Activated CD4-positive, alpha-beta T cell treated with anti-CD3 and anti-CD28 coated beads, Interleukin-2, Interleukin-6, amounts not matched to agents 100 ng/mL and 50 ng/mL, durations not matched to agents 16 hours and 8 hours (primary cell): ENCODE measurements around the gene MDGA2.

ENCODE experiments used
- DNase-seq: peaks from one replicate; pipeline ENCODE4 v3.0.0-alpha.2; 2020

The MDGA2 gene

DNA sequence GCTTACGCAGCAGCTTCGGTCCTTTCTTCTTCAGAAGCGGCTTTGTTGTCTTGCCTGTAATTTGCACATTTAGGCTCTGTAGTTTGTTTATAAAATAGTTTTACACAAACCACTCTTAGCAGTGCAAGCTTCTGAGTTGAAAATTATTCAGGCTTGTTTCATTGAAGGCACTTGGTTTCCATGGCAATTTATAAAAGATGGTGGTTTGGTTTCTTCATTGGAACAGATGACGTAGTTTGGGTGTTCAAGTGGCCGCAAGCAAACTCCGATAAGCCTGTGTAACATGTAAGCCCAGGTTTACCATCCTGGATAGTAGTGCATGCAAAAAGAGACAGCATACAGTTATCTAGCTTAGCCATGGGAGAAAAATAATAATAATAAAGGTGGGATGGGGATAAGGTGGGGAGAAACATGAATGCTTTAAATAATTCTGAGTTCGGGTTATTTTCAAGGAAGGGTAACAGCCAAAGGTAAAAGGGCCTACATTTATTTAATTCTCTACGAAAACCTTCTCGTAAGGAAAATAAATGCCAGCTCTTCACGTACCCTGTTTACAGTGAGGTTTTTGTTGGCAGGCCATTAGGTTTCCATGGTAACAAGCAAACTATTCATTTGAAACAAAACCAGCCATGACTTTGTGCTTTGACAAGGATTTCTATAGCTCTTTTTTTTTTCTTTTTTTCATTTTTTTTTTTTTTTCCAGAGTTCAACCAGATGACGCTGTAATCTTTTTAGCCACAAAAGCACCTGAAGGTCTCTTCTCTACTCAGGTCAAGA, 834.3 kb downstream of the MDGA2 start:
- no peak for DNase-seq

DNA sequence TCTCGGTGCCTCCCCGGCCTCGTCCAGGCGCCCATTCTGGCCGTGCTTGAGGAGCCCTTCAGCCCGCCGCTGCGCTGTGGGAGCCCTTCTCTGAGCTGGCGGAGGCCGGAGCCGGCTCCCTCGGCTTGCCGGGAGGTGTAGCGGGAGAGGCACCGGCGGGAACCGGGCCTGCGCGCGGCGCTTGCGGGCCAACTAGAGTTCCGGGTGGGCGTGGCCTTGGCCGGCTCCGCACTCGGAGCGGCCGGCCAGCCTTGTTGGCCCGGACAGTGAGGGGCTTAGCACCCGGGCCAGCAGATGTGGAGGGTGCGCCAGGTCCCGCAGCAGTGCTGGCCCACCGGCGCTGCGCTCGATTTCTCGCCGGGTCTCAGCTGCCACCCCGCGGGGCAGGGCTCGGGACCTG, 855.1 kb downstream of the MDGA2 start:
- DNase-seq: no peak

DNA sequence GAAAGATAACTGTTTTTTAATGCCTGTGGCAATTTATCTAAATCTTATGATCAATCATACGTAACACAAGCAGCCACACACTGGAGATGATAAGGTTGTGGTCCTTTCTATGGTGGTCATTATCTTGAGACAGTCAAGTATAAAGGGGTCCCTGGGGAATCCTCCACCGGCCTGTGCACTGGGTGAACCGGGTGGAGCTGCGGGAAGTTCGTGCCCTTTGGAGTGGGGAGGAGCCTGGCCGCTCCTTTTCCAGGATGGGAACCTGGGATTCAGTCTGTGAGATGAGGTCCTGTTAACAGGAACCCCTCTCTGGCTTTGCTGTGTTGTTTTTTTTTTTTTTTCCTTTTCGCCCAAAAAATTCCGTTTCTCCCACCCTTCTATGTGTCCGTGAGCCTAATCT, 856.3 kb downstream of the MDGA2 start:
- no peak for DNase-seq

DNA sequence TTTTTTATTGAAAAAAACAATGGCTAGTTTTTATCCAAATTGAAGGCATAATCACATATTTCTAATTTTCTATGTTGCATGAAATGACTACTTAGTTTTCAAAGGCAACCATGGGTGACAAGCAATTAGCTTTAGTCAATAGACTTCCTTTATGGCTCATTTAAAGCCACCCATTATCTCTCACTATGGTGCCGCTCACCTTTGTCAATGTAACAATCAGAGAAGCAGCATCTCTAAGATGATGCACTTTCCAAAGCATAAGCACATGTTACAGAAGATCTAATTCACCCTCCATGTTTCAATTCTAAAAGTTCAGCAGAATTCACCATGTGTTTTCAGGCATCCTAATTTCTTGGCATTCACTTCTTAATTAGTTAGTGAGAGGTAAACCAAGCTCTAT, 857.3 kb downstream of the MDGA2 start:
- DNase-seq: no peak

DNA sequence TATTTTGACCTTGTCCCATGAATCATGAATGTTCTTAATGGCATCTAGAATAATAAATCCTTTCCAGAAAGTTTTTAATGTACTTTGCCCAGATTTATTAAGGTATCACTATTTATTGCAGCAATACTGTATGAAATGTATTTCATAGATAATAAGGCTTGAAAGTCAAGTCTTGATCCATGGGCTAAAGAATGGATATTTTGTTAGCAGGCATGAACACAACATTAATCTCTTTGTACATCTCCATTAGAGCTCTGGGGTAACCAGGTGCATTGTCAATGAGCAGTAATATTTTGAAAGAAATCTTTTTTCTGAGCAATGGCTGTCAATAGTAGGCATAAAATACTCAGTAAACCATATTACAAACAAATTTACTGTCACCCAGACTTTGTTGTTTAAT, 882.3 kb downstream of the MDGA2 start:
- DNase-seq: no peak
